Activated B cell treated with CpG ODN at 0.5 μM for 24 hours (primary cell): ENCODE data around the gene OPRM1. TPM values are rescaled to one million over a fixed set of nuclear protein-coding genes. Genes with fewer than 3 reads are reported as not detected.

ENCODE experiments used
- ATAC-seq: fragments of 200-7000 bp; cut with Tn5 transposase; one replicate; pipeline ENCODE4 v1.10.0; 2021; ENCODE audit warnings: low read depth, mild to moderate bottlenecking, moderate library complexity
- CTCF ChIA-PET: fragments of 350-600 bp; sonication (Branson Sonifier 250); formaldehyde crosslinking; loops from one replicate; lab custom pipeline; 2021; ENCODE audit warnings: antibody characterized with exemption; lab: Charles Lee
- POLR2A ChIA-PET: fragments of 350-600 bp; sonication (Branson Sonifier 250); formaldehyde crosslinking; loops from one replicate; lab custom pipeline; 2021; ENCODE audit warnings: antibody characterized with exemption; lab: Charles Lee
- DNase-seq: peaks from one replicate; pipeline ENCODE4 v3.0.0; 2022
- H3K27ac Mint-ChIP-seq: one replicate; pipeline ENCODE4 v1.8.0; 2020; ENCODE audit warnings: mixed read lengths
- H3K27me3 Mint-ChIP-seq: one replicate; pipeline ENCODE4 v1.8.0; 2021; ENCODE audit warnings: mixed read lengths
- H3K36me3 Mint-ChIP-seq: one replicate; pipeline ENCODE4 v1.8.0; 2021; ENCODE audit warnings: low read depth, mixed read lengths
- H3K4me1 Mint-ChIP-seq: one replicate; pipeline ENCODE4 v1.8.0; 2021; ENCODE audit warnings: mixed read lengths
- H3K4me3 Mint-ChIP-seq: one replicate; pipeline ENCODE4 v1.8.0; 2020; ENCODE audit warnings: mild to moderate bottlenecking, mixed read lengths
- H3K9me3 Mint-ChIP-seq: one replicate; pipeline ENCODE4 v1.8.0; 2020; ENCODE audit warnings: mixed read lengths
- CTCF ChIP-seq: fragments of 200-600 bp; IDR thresholded peaks from one replicate; pipeline ENCODE4 v1.8.0; 2022; ENCODE audit warnings: antibody characterized with exemption, mild to moderate bottlenecking
- intact Hi-C: fragments of 100-400 bp; cut with micrococcal nuclease; formaldehyde crosslinking; loops from one replicate; pipeline ENCODE4 v1.15.1; 2024
- total RNA-seq: library from RNA; stranded (reverse); gene quantifications from 2 replicates; pipeline ENCODE4 v1.2.3, GENCODE V29; 2022

OPRM1 gene
- total RNA-seq, 1 donor from 2014 or later, result not detected

DNA sequence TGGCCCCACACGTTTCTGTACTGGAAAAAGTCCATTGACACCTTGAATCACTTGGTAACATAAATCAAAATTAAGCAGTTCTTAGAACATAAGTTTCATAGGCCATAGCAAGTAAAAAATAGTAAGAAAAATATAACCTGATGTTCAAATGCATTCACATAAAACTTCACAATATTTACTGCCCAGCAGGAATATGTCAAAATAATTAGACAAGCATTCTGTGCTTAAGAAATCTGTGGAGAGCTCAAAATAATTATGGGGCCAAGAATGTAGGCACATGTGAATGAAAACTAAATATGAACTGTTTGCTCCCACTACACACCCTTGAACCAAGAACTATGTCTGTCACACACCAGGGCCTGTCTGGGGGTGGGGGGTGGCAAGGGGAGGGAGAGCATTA lies 246.8 kb downstream of the OPRM1 start:
- H3K27me3 Mint-ChIP-seq, result no peaks in the 10 kb centered on the region
- intact Hi-C loops, result no loop called here
- H3K9me3 Mint-ChIP-seq, result no peaks in the 10 kb centered on the region
- ATAC-seq (no peak), DNase-seq (no peak)
- no peak for TF ChIP-seq CTCF
- ChIA-PET CTCF (no interaction called here), POLR2A (no interaction called here)
- H3K27ac Mint-ChIP-seq, result no peak overlapping the region
- H3K4me1 Mint-ChIP-seq, result no peaks in the 10 kb centered on the region
- no peaks in the 10 kb centered on the region for H3K36me3 Mint-ChIP-seq
- H3K4me3 Mint-ChIP-seq, result no peak overlapping the region

DNA sequence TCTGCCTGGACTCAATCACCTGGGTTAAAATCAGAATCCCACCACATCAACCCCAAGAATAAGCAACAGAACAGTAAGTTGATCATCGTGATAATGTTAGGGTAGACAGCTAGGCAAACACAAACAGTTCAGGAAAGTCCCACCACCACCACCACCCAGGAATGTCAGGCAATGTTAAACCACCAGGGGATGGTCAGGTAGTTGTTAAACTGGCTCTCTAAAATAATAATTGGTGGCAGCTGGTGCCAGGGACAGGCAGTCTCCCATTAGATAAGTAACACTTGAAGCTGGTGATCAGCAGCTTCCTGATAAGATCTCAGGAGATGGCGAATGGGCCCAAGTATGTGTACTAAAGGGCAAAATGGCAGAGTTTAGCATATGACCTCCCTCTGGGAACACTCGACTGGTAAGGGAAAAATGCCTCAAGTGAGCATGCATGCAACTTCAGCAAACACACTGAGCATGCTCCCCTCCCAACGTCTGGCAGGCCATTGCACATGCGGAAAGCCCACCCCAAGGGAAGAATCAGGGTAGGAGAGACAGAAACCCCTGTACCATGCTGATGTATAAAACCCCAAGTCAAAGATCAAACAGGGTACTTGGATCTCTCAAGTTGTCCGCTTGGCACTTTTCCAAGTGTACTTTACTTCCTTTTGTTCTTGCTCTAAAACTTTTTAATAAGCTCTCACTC lies 250.9 kb downstream of the OPRM1 start:
- H3K27me3 Mint-ChIP-seq, result no peaks in the 10 kb centered on the region
- ChIA-PET CTCF (interaction anchor here (1.5 kb wide), 1 partner anchor 13 kb away, joined by 4 read pairs; no protein-coding TSS in a partner anchor), POLR2A (interaction anchor here (0.7 kb wide), 1 partner anchor 1027 kb away, joined by 5 read pairs; no protein-coding TSS in a partner anchor)
- no peak overlapping the region for H3K27ac Mint-ChIP-seq
- intact Hi-C loops, result no loop called here
- H3K4me3 Mint-ChIP-seq, result no peak overlapping the region
- DNase-seq (no peak), ATAC-seq (no peak)
- H3K4me1 Mint-ChIP-seq, result no peaks in the 10 kb centered on the region
- no peaks in the 10 kb centered on the region for H3K36me3 Mint-ChIP-seq
- H3K9me3 Mint-ChIP-seq, result no peaks in the 10 kb centered on the region
- TF ChIP-seq CTCF, result no peak

GRCh38 chr6:154292066-154292465 lies 253.0 kb downstream of the OPRM1 start:
- no peaks in the 10 kb centered on the region for H3K27me3 Mint-ChIP-seq
- no peaks in the 10 kb centered on the region for H3K36me3 Mint-ChIP-seq

DNA sequence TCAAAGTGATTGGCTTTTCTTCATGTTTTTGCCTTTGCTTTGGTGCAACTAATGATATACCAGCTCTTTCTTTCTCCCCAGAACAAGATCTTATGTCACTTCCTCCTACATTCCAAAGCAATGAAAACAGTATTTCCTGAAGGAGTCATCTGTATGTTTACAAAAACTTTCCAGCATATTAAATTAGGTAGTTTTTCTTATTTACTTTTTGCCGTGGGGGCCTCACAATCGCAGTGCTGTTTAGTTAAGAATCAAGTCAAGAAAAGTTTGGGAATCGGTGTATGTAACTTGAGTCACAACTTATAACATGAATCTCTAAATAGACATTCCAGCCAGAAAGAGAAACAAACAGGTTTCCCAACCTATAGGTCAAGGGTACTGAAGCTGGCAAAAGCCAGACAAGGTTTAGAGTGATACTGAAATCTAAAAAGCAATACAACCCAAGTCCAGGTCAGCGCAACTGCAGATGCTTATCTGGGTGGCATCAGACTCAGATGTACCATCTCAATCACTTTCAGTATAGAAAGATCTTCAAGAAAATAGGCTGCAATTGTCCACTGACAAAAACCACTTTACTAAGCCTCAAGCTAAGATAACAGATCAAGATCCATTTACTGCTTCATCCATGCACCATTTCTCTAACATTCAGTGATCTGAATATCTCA lies 253.9 kb downstream of the OPRM1 start:
- H3K36me3 Mint-ChIP-seq, result no peaks in the 10 kb centered on the region
- H3K27me3 Mint-ChIP-seq, result no peaks in the 10 kb centered on the region
- no peak for TF ChIP-seq CTCF
- H3K4me3 Mint-ChIP-seq, result no peak overlapping the region
- intact Hi-C loops, result no loop called here
- no peak for ATAC-seq
- no peak overlapping the region for H3K27ac Mint-ChIP-seq
- no peaks in the 10 kb centered on the region for H3K4me1 Mint-ChIP-seq
- POLR2A ChIA-PET, result no interaction called here
- CTCF ChIA-PET, result interaction anchor here (0.7 kb wide), 1 partner anchor 16 kb away, joined by 3 read pairs; no protein-coding TSS in a partner anchor
- H3K9me3 Mint-ChIP-seq, result no peaks in the 10 kb centered on the region
- no peak for DNase-seq

More at GRCh38 chr6:154292066-154292465, 253.0 kb downstream of the OPRM1 start:
- ChIA-PET CTCF (no interaction called here), POLR2A (no interaction called here)
- DNase-seq (no peak), ATAC-seq (no peak)
- no peaks in the 10 kb centered on the region for H3K4me1 Mint-ChIP-seq
- no peak overlapping the region for H3K27ac Mint-ChIP-seq
- intact Hi-C loops, result no loop called here
- TF ChIP-seq CTCF, result no peak
- H3K9me3 Mint-ChIP-seq, result no peaks in the 10 kb centered on the region
- no peak overlapping the region for H3K4me3 Mint-ChIP-seq

DNA sequence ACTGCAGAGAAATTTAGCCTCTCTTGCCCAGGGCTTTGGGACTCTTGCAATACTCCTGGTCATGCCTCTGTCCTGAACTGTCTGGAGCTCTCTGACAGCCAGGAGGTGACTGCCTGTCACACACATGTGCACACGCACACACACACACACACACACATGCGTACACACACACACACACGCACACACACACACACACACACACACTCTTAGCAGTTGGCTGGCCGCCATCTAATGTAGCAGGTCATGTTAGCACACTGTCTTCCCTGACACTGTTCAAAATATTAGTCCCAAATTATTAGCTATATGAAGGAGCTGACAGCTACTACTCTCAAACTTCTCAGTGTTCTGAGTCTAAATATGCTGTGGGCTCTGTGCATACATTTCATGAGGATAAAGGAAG lies 256.7 kb downstream of the OPRM1 start:
- H3K4me1 Mint-ChIP-seq, result no peaks in the 10 kb centered on the region
- no peak for DNase-seq
- H3K27ac Mint-ChIP-seq, result no peak overlapping the region
- H3K4me3 Mint-ChIP-seq, result no peak overlapping the region
- no peaks in the 10 kb centered on the region for H3K9me3 Mint-ChIP-seq
- no peaks in the 10 kb centered on the region for H3K36me3 Mint-ChIP-seq
- no peaks in the 10 kb centered on the region for H3K27me3 Mint-ChIP-seq
- ChIA-PET CTCF (no interaction called here), POLR2A (no interaction called here)
- intact Hi-C loops, result no loop called here
- TF ChIP-seq CTCF, result no peak
- no peak for ATAC-seq
